GM10266 (cell line): ENCODE results near the gene USP48.
"Not testable (repeated sequence)": the region's sequence is repeated elsewhere in the genome, so short reads cannot be mapped to it uniquely, and the experiment has no call there.

Experiments used
- DNase-seq: peaks from one replicate; pipeline ENCODE4 v3.0.0; 2012; ENCODE audit errors: extremely low spot score
- TF ChIP-seq, protein P1 (sequence below): IDR thresholded peaks from 2 replicates; pipeline ENCODE4 v1.5.1; 2012; ENCODE audit warnings: mild to moderate bottlenecking, low read depth; ENCODE audit not compliant: control insufficient read depth, insufficient read depth; ENCODE audit errors: missing control alignments

USP48 gene

DNA sequence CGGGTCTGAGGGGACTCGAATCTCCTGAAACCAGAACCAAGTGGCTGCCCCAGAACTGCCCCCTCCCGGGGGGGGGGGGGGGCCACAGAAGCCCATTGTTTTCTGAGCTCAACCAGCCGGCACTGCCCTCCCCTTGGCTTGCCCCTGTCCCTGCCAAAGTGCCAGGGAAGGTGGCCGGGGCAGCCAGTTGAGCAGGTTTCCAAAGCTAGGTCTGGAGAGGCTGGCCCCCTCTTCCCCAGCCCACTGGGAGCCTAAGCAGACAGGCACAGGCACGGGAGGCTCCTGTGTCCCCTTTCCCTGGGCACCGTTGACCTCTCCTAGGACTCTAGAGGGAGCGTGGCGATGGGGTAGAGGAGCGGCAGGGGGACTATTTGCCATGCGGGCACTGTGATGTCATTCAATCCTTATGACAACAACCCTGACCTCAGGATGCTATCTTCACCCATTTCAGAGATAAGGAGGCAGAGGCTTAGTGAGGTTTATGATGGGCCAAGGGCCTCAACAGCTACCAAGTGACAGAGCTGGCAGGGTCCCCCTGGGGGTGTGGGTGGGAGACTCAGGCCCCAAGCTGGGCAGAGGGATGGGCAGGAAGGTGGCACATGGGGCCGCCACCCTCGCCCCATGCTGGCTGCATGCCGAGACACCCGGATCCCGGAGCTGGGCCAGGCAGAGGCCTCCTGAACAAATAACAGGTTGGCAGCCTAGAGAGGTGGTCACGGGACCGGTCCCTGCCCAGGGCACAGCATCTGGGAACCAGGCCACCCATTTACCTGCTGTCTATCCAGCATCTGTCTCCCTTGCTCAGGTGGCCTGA is 148.8 kb downstream of the USP48 start:
- TF ChIP-seq, protein P1, sequence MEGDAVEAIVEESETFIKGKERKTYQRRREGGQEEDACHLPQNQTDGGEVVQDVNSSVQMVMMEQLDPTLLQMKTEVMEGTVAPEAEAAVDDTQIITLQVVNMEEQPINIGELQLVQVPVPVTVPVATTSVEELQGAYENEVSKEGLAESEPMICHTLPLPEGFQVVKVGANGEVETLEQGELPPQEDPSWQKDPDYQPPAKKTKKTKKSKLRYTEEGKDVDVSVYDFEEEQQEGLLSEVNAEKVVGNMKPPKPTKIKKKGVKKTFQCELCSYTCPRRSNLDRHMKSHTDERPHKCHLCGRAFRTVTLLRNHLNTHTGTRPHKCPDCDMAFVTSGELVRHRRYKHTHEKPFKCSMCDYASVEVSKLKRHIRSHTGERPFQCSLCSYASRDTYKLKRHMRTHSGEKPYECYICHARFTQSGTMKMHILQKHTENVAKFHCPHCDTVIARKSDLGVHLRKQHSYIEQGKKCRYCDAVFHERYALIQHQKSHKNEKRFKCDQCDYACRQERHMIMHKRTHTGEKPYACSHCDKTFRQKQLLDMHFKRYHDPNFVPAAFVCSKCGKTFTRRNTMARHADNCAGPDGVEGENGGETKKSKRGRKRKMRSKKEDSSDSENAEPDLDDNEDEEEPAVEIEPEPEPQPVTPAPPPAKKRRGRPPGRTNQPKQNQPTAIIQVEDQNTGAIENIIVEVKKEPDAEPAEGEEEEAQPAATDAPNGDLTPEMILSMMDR, result no peak
- DNase-seq, result no peak

DNA sequence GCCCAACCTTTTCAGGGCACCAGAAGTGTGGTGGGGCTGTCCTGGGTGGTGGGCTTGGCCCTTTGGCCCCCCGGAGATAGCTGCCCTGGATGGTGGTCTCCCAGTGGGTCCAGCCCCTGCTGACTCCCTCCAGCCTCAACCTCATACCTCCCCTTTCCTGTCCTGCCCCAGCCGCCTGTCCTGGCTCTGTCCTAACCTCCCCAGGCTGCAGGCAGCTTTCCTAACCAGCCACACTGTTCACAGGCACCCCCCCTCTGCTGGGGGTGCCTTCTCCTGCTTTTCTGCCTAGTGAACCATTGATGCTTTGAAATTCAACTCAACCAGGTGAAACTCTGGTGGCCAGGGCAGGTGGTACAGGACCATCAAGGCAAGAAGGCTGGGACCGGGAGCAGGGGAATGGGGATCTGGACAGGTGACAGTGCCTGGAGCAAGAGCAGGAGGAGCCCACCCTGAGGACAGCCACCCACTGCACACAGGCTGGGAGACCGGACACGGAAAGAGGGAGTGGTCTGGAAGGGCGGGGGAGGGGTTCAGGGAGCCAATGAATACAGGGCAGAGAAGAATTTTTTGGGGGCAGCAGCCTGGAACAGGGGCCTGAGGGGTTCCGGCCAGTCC is 149.7 kb downstream of the USP48 start:
- DNase-seq, result no peak
- TF ChIP-seq, protein P1, result no peak

DNA sequence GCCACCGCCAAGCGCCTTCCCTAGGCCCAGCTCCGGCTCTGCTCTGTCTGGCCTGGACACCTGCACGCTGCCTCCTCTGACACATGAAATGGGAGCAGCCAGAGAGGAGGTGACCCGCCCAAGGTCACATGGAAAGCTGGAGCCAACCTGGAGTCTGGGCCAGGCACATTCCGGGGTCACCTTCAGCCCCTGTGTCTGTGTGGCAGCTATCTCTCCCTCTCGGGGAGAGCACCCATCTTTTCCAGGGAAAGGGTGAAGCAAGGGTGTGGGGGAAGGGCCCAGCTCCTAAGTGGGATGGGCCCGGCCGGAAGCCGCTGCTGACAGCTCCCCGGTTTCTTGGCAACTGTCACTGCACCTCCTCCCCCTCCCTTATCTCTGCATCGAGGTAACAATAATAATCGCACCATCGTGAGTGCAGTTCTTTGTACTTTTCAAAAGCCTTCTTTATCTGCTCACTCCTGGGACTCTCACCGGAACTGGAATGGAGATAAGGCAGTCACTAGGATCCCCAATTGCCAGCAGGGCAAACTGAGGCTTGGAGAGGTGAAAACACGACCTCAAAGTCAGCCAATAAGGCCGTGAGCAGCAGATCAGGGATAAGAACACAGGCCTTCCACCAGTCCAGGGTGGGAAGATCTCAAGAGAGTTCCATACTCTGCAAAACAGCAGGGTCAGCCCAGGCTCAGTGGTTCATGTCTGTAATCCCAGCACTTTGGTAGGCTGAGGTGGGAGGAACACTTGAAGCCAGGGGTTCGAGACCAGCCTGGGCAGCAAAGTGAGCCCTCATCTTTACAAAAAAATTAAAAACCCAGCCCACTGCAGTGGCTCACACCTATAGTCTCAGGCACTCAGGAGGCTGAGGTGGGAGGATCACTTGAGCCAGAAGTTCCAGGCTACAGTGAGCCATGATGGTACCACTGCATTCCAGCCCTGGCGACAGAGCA is 150.7 kb downstream of the USP48 start:
- TF ChIP-seq, protein P1, result no peak

DNA sequence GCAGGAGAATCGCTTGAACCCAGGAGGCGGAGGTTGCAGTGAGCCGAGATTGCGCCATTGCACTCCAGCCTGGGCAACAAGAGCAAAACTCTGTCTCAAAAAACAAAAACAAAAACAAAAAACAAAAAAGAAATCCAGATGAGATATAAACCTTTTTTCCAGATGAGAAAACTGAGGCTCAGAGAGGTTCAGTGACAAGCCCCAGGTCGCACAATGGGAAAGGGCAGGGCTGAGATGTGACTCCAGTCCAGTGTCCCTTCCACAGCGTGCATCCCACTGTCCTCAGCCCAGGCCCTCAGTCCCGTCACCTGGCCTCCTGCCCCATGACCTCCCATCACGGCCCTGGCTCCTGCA is 151.4 kb downstream of the USP48 start:
- not testable (repeated sequence) for DNase-seq

More for the DNA sequence above, 150.7 kb downstream of the USP48 start:
- no peak for DNase-seq

DNA sequence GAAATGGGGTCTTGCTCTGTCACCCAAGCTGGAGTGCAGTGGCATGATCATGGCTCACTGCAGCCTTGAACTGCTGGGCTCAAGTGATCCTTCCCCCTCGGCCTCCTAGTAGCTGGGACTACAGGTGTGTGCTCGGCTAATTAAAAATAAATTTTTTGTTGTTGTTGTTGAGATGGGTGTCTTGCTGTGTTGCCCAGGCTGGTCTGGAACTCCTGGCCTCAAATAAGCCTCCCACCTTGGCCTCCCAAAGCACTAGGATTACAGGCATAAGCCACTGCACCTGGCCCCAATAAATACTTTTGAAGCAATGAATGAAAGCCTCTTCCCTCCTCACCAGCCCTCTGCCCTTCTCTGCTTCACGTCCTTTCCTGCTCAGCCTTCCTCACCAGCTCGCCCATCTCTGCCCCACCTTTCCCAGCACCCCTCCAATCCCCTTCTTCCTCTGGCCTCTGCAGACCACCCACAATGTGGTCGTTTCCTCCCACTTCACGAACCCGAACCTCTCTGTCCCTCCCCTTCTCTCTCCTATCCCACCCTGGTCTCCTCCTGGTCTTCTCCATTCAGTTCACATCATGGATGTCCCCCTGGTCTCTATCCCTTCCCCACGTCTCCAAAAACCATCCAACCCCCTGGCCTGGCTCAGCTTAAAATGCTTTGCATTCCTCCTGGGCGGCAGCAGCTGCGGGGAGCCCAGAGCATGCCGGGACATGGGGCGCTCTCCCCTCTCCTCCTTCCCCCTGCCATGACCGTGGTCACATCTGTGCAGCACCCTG is 152.2 kb downstream of the USP48 start:
- DNase-seq, result no peak
- TF ChIP-seq, protein P1, result no peak

DNA sequence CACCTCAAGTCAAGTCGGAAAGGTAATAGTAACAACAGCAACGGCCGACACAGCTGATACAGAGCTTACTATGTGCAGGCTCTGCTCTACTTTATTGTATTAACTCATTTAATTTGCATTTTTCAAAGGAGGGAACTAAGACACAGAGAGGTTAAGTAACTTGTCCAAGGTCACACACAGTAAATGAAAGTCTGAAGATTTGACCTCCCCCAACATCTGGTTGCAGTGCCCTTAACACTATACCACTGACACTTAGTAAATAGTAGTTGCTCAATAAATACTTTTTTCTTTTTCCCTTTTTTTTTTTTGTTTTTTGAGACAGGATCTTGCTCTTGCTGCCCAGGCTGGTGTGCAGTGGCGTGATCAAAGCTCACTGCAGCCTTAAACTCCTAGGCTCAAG is 153.0 kb downstream of the USP48 start:
- TF ChIP-seq, protein P1, result no peak
- no peak for DNase-seq
